HepG2 (cell line): Measurements from ENCODE around the gene OSER1. TPM values are rescaled to one million over a fixed set of nuclear protein-coding genes. Genes with fewer than 3 reads are reported as not detected.
A peak's percentile ranks its signal among the peaks of the same experiment; 100 is the strongest.

Source experiments
- ARNT2 ChIP-seq: sonication (generic); formaldehyde crosslinking; IDR thresholded peaks from 2 replicates; pipeline ENCODE4 v1.8.0; 2022; ENCODE audit warnings: mild to moderate bottlenecking, low read depth, missing genetic modification reagents, moderate library complexity
- ARNTL ChIP-seq: sonication (generic); formaldehyde crosslinking; IDR thresholded peaks from 2 replicates; pipeline ENCODE4 v1.4.0; 2020; ENCODE audit warnings: mild to moderate bottlenecking, missing genetic modification reagents
- ASH2L ChIP-seq: fragments of 300-600, 200-600 bp; sonication (generic); IDR thresholded peaks from 2 replicates; pipeline ENCODE4 v1.7.0; 2017; ENCODE audit warnings: low read depth, mild to moderate bottlenecking, moderate library complexity, mixed read lengths, low read length; ENCODE audit not compliant: insufficient read length
- ATAD3A ChIP-seq: sonication (generic); formaldehyde crosslinking; IDR thresholded peaks from 2 replicates; pipeline ENCODE4 v1.4.0; 2020; ENCODE audit warnings: missing genetic modification reagents
- BORCS8-MEF2B ChIP-seq: sonication (generic); formaldehyde crosslinking; IDR thresholded peaks from 2 replicates; pipeline ENCODE4 v1.8.0; 2022; ENCODE audit warnings: mild to moderate bottlenecking, missing genetic modification reagents
- HDAC2 ChIP-seq: sonication (generic); formaldehyde crosslinking; IDR thresholded peaks from 2 replicates; pipeline ENCODE4 v1.4.0; 2020; ENCODE audit warnings: missing genetic modification reagents
- IRX3 ChIP-seq: sonication (generic); formaldehyde crosslinking; IDR thresholded peaks from 2 replicates; pipeline ENCODE4 v1.8.1; 2023; ENCODE audit warnings: mild to moderate bottlenecking, low read depth, missing genetic modification reagents, borderline replicate concordance
- JDP2 ChIP-seq: sonication (generic); formaldehyde crosslinking; IDR thresholded peaks from 2 replicates; pipeline ENCODE4 v1.8.1; 2022; ENCODE audit warnings: missing genetic modification reagents, borderline replicate concordance
- KLF13 ChIP-seq: sonication (generic); formaldehyde crosslinking; IDR thresholded peaks from 2 replicates; pipeline ENCODE4 v1.4.0; 2020; ENCODE audit warnings: mild to moderate bottlenecking, missing genetic modification reagents
- KMT2B ChIP-seq: IDR thresholded peaks from 2 replicates; pipeline ENCODE4 v1.6.1; 2016; ENCODE audit warnings: missing genetic modification reagents, missing compliant biosample characterization
- NFE2L2 ChIP-seq: fragments of 150-350 bp; IDR thresholded peaks from 2 replicates; pipeline ENCODE4 v1.6.1; 2014; ENCODE audit warnings: low read length
- NONO ChIP-seq, 2 experiments: fragments of 450-650 bp in 1 of 2; sonication (generic) in 1 of 2; formaldehyde crosslinking in 1 of 2; IDR thresholded peaks in 1 of 2; conservative IDR thresholded peaks in 1 of 2; 2 replicates each; pipeline versions ENCODE4 v1.6.1 to v1.8.0; 2017 to 2022; ENCODE audit warnings: mild to moderate bottlenecking in 1 of 2, missing genetic modification reagents in 1 of 2, moderate library complexity in 1 of 2
- NR2F6 ChIP-seq, 2 experiments: IDR thresholded peaks; 2 replicates each; pipeline ENCODE4 v1.6.1; 2016; ENCODE audit warnings: antibody characterized with exemption in 1 of 2, mild to moderate bottlenecking in 1 of 2
- POGK ChIP-seq: sonication (generic); formaldehyde crosslinking; conservative IDR thresholded peaks from 2 replicates; pipeline ENCODE4 v1.8.0; 2022; ENCODE audit warnings: mild to moderate bottlenecking, moderate library complexity, missing genetic modification reagents
- TFDP1 ChIP-seq: IDR thresholded peaks from 2 replicates; pipeline ENCODE4 v1.6.1; 2016; ENCODE audit warnings: missing compliant biosample characterization, missing genetic modification reagents, borderline replicate concordance
- ZBTB4 ChIP-seq: sonication (generic); formaldehyde crosslinking; IDR thresholded peaks from 2 replicates; pipeline ENCODE4 v1.4.0; 2020; ENCODE audit warnings: missing genetic modification reagents, mild to moderate bottlenecking, borderline replicate concordance
- ZNF10 ChIP-seq: sonication (generic); formaldehyde crosslinking; IDR thresholded peaks from 2 replicates; pipeline ENCODE4 v1.4.0; 2020; ENCODE audit warnings: mild to moderate bottlenecking, low read depth, missing genetic modification reagents, borderline replicate concordance
- ZNF260 ChIP-seq: sonication (generic); formaldehyde crosslinking; IDR thresholded peaks from 2 replicates; pipeline ENCODE4 v1.4.0; 2020; ENCODE audit warnings: missing genetic modification reagents, low read depth, mild to moderate bottlenecking, borderline replicate concordance
- ZNF33A ChIP-seq: sonication (generic); formaldehyde crosslinking; IDR thresholded peaks from 2 replicates; pipeline ENCODE4 v1.5.1; 2020; ENCODE audit warnings: missing genetic modification reagents, mild to moderate bottlenecking, moderate library complexity, borderline replicate concordance
- ZNF382 ChIP-seq: sonication (generic); formaldehyde crosslinking; IDR thresholded peaks from 2 replicates; pipeline ENCODE4 v1.5.0; 2020; ENCODE audit warnings: missing genetic modification reagents, mild to moderate bottlenecking, borderline replicate concordance
- ZNF510 ChIP-seq: sonication (generic); formaldehyde crosslinking; IDR thresholded peaks from 2 replicates; pipeline ENCODE4 v1.4.0; 2020; ENCODE audit warnings: low read depth, mild to moderate bottlenecking, missing genetic modification reagents
- ZNF816 ChIP-seq: sonication (generic); formaldehyde crosslinking; IDR thresholded peaks from 2 replicates; pipeline ENCODE4 v1.8.0; 2022; ENCODE audit warnings: missing genetic modification reagents, mild to moderate bottlenecking, borderline replicate concordance
- polyA plus RNA-seq, 8 experiments: library from polyadenylated mRNA; depleted of rRNA in 3 of 8; stranded (reverse) in 7 of 8; unstranded in 1 of 8; fragments of >200 nt; fragmentation: Illumina TruSeq in 4 of 8; extraction: Trizol in 4 of 8; gene quantifications; 2 replicates each; pipeline versions ENCODE4 v1.2.1 to v1.2.3, GENCODE V29; 2011 to 2016; ENCODE audit warnings: low read depth in 4 of 8, missing spikeins in 1 of 8, mixed read lengths in 1 of 8; ENCODE audit not compliant: insufficient read depth in 1 of 8
- total RNA-seq, 5 experiments: library from RNA; depleted of rRNA; stranded (reverse); fragments of >200 nt; fragmentation: Illumina TruSeq; extraction: Trizol; gene quantifications; 2 replicates each; pipeline ENCODE4 v1.2.3, GENCODE V29; 2016; ENCODE audit warnings: low read depth in 1 of 5

Gene OSER1
- total and polyA plus RNA-seq, 2 of the 13 experiments (the other 11 are each of a cell fraction or from before 2014, with no cell fraction given) = 71.2 to 71.5 TPM

GRCh38 chr20:44209686-44210405, 725 bp downstream of the OSER1 start (continued):
- no peak; the same call in 1 of the 2 replicates for TF ChIP-seq ZBTB4
- no peak for TF ChIP-seq ZNF10 (CRISPR knock-in tag)
- TF ChIP-seq ZNF510 (CRISPR knock-in tag) = no peak
- 0 out of 2 replicates have a peak, but pooled peaks have one; percentile 31 for TF ChIP-seq ZNF260 (CRISPR knock-in tag)
- no peak for TF ChIP-seq POGK (CRISPR knock-in tag)
- TF ChIP-seq ZNF816 (CRISPR knock-in tag) = no peak
- TF ChIP-seq ZNF33A (CRISPR knock-in tag) = 0 out of 2 replicates have a peak, but pooled peaks have one; percentile 2
- no peak for TF ChIP-seq BORCS8-MEF2B (CRISPR knock-in tag)
- peak; percentile 48 for TF ChIP-seq IRX3
- TF ChIP-seq ASH2L = no peak
- no peak for TF ChIP-seq NONO (IDR thresholded peaks at IDR 0.05)
- no peak; the same call in 1 of the 2 replicates for TF ChIP-seq NONO (CRISPR knock-in tag; conservative IDR thresholded peaks at IDR 0.05)
- TF ChIP-seq KLF13 (CRISPR knock-in tag) = no peak; the same call in 1 of the 2 replicates
- TF ChIP-seq NR2F6 (IDR thresholded peaks at IDR 0.05) = no peak
- TF ChIP-seq NR2F6 (CRISPR knock-in tag; IDR thresholded peaks at IDR 0.05) = no peak
- TF ChIP-seq HDAC2 (CRISPR knock-in tag) = peak; percentile 19; the same call in 1 of the 2 replicates
- no peak; the same call in none of the 2 replicates for TF ChIP-seq ARNT2
- TF ChIP-seq ATAD3A (CRISPR knock-in tag) = no peak; the same call in 1 of the 2 replicates
- TF ChIP-seq TFDP1 = 0 out of 2 replicates have a peak, but pooled peaks have one; percentile 1
- TF ChIP-seq JDP2 (CRISPR knock-in tag) = peak; percentile 31; the same call in 1 of the 2 replicates
- TF ChIP-seq KMT2B (CRISPR knock-in tag) = no peak
- no peak for TF ChIP-seq NFE2L2
- TF ChIP-seq ZNF382 (CRISPR knock-in tag) = no peak
- no peak for TF ChIP-seq ARNTL (CRISPR knock-in tag)
